OCI-LY3 (cell line): ENCODE measurements around the gene DNAH11.

Source experiments
- CTCF ChIP-seq: fragments of 200-600, 300-600 bp; sonication (generic); IDR thresholded peaks from 2 replicates; pipeline ENCODE4 v1.5.1; 2014; ENCODE audit warnings: antibody characterized with exemption, low read length, low read depth
- EZH2phosphoT487 ChIP-seq: fragments of 200-600 bp; shearing (Covaris generic); IDR thresholded peaks from 2 replicates; pipeline ENCODE4 v1.6.1; 2018; ENCODE audit warnings: antibody characterized with exemption, mixed run types, low read depth

- TF ChIP-seq CTCF (no peak), EZH2phosphoT487 (no peak)
Observed at GRCh38 chr7:21747806-21748205, 205.0 kb downstream of the DNAH11 start.
